ENCODE results near the gene VDAC1.
"Not testable (repeated sequence)": the region's sequence is repeated elsewhere in the genome, so short reads cannot be mapped to it uniquely, and the experiment has no call there.

Gene VDAC1

GRCh38 chr5:133969654-133970324, 35.0 kb downstream of the VDAC1 start:
- in situ Hi-C loops (cut with MboI; ENCODE audit: low sequenced_read_pairs): no loop called here

DNA sequence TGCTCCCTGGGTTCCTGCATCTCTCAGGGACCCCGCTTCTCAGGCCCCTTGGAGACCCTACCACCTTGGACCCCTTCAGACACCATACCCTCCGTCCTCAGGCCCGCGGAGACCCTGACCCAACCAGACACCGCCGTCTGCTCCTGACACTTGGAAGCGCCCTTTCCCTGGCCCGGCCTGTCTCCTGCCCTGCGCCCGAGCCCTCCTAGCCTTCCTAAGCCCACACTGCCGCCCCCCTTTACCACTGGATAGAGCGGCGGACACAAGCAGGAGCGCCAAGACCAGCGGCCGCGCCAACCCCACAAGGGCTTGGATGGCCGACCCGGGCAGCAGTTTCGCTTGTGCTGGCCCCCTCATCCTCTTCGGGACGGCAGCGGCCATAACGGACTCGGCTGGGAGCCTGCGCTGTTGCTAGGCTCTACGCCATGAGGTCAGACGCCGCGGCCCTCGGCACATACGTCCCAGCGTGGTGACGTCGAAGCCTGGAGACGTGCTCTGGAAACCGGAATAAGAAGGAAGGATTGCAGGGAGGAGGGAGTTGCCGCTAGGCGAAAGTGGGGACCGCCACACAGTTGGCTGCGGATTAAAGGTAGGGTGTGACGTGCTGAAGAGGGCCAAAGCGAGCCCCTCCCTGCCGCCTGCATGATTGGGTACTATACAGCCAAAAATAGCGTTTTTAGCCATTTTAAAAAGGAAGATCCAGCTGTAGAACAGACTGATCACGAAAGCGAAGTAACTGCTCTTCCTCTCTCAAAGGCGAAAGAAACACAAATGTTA, 36.4 kb downstream of the VDAC1 start, which contains the start of gene C5orf15:
Gene C5orf15 (minus strand): TSS at position 422 of the 777 bp plus-strand sequence. CDS start 41 bp downstream, at position 381.
- in situ Hi-C loops (cut with MboI; ENCODE audit: low sequenced_read_pairs): no loop called here

GRCh38 chr5:133967698-133968203, 37.0 kb downstream of the VDAC1 start:
- in situ Hi-C loops (cut with MboI; ENCODE audit: low sequenced_read_pairs): no loop called here

GRCh38 chr5:133967124-133967523, 37.7 kb downstream of the VDAC1 start:
- in situ Hi-C loops (cut with MboI; ENCODE audit: low sequenced_read_pairs): no loop called here

DNA sequence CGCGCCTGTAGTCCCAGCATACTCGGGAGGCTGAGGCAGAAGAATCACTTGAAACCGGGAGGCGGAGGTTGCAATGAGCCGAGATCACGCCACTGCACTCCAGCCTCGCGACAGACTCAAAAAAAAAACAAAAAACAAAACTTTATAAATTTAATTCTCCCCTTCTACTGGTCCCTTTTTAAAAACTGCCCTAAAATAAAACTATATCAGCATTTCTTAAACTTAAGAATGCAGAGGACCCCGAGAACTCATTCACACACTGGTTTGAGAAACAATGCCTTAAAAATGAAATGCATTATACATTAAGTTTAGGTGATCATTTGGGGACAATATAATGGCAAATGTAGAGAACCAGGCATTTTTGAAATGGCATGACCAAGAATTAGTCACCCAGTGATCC, 38.7 kb downstream of the VDAC1 start:
- in situ Hi-C loops (cut with MboI; ENCODE audit: low sequenced_read_pairs): no loop called here

- in situ Hi-C loops (cut with MboI; ENCODE audit: low sequenced_read_pairs): no loop called here
These were observed 41.2 kb downstream of the VDAC1 start for GRCh38 chr5:133963493-133964128.

GRCh38 chr5:133962801-133963476, 41.8 kb downstream of the VDAC1 start:
- in situ Hi-C loops (cut with MboI; ENCODE audit: low sequenced_read_pairs): no loop called here

DNA sequence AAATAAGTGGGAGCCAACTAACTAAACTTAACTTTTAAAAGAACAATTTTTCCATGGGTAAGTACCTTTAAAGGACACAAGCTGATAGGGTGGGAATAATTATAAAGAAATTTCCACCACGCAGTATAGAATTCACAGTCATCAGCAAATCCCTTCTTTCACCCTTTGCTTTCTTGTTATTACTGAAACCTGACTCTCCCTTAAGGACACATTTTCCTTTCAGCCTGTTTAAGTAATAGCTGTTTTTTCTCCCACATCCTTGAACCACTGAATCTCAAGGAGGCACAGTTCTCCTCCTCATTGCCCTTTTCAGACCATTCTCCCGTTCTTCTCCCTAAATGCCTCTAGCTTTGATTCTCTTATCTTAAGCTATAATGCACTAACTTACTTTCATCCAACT, 42.6 kb downstream of the VDAC1 start:
- in situ Hi-C loops (cut with MboI; ENCODE audit: low sequenced_read_pairs): no loop called here

- in situ Hi-C loops (cut with MboI; ENCODE audit: low sequenced_read_pairs): no loop called here
These were observed 45.1 kb downstream of the VDAC1 start for GRCh38 chr5:133959643-133960042.

DNA sequence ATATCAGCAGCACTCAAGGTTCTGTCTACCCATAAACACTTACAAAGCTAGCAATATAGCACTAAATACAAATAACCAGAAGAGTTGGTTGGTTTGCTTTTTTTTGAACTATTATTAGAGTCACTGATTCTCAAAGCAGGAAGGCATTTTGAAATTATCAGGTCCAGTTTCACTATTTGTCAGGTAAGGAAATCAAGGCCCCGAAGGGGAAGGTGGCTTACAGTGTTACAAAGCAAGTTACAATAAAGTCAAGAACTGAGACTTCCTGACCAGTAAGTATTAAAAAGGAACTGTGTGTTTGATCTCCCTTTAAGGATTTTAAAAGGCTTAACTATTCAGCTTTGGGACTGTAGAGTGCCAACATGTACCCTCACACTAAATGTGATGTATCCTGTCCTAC, 47.2 kb downstream of the VDAC1 start:
- in situ Hi-C loops (cut with MboI; ENCODE audit: low sequenced_read_pairs): no loop called here

DNA sequence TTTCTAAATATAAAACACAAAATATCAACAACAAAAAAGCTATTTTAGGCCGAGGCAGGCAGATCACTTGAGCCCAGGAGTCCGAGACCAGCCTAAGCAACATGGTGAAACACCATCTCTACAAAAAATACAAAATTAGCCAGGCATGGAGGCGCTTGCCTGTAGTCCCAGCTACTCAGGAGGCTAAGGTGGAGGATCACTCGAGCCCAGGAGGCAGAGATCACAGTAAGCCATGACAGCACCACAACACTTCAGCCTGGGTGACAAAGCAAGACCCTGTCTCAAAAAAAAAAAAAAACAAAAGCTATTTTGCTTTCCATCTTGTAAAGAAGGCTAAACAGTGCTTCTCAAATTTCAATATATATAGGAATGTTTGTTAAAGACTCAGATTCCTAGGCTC, 47.7 kb downstream of the VDAC1 start:
- in situ Hi-C loops (cut with MboI; ENCODE audit: low sequenced_read_pairs): no loop called here

DNA sequence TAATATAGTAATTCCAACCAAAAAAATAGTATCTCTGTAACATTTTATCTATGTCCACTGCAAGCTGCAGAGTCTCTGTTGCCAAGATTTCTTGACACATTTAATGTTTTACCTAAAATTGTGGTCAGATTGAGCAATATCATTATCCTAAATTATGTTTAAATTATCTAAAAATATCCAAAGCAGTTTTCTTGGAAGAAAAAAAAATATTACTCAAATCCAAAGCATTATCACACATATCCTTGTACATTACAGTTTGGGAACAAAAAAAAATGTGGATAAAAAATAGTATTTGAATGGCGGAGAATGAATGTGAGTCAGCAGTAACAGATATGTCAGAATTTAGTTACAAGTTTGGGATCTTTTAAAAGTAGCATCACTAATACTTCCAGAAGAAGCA, 48.6 kb downstream of the VDAC1 start:
- in situ Hi-C loops (cut with MboI; ENCODE audit: low sequenced_read_pairs): not testable (repeated sequence)

DNA sequence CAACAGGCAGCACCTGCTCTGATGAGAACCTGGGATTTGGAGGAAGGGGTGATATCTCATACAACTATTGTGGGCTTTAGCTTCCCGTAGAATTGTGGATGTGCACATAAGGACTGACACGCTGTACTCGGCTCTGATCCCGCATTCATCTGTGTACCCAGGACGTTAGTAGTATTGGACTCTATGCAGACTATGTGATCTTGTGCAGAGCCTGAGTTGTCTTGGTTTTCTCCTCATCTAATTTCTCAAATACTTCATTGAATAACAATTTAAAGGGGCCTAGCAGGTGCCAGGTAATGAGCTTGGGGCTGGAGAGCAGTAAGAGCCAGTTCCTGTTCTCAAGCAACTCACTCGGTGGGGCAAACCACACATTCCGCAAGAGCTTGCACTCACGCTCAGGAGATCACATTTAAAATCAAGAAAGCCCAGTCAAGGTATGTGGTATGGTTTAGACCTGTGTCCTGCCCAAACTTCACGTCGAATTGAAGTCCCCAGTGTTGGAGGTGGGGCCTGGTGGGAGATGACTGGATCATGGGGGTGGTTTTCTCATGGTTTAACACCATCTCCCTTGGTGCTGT, 51.1 kb downstream of the VDAC1 start:
- in situ Hi-C loops (cut with MboI; ENCODE audit: low sequenced_read_pairs): no loop called here

DNA sequence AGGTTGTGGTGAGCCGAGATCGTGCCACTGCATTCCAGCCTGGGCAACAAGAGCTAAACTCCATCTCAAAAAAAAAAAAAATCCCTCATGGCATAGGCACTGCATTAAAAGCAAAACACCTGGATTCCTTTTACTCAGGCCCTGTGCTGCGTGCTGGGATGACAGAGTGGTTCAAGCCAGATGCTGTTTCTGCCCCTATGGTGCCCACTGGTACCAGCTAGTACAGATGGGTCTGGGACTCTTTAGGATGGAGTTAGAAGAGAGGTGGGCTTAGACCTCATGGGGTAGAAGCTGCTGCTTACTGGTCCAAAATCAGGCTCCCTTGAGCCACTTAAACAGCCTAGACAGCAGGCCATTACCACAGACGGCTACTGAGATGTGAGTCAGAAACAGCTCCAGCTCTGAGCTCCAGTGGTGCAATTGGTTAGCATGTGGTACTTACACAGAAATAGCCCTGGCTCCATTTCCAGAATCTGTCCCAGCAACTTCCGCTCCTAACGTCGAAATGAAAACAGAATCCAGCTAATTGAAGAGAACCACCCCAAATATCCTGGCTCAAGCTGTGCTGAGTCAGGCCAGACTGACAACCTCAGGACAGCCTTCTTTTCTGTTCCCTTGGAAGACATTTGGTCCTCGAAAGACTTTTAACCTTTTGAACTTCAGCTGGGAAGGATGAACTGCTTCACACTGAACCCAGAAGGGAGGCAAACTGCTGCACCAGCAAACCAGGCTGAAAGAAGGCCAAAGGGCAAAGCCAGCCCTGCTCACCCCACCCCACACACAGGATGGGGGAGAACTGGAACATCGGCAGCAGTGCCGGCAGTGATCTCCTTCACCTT, 51.8 kb downstream of the VDAC1 start:
- in situ Hi-C loops (cut with MboI; ENCODE audit: low sequenced_read_pairs): no loop called here

DNA sequence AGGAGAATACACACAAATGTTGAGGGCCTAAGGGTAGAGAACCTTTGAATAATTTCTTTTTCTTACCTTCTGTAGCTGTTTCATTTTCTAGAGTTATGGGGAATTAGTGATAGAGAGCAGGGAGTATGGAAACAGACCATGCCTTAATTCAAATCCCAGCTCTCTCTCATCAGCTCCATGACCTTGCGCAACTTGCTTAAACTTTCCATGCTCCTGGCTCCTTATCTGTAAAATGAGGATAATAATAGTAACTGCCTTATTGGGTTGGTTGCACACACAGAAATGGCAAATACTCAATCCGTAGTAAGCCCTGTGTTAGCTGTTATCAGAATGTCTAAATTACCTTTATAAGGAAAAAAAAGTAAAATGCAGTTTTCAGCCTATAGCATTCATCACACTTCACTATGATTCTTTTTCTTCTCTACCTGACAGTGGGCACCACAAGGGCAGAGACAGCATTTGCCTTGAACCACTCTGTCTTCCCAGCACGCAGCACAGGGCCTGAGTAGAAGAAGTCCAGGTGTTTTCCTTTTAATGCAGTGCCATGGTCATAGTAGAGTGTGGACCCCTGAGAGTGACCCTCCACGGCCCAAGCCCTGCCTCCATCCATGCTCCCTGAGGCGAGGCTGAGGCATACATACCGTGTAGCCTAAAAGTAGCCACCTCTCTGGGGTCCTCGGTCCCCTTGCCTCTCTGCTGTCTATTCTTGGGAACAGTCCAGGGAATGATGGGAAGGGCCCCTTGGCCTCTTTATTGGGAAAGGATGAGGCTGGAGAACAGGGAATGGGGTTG, 53.8 kb downstream of the VDAC1 start:
- in situ Hi-C loops (cut with MboI; ENCODE audit: low sequenced_read_pairs): no loop called here

DNA sequence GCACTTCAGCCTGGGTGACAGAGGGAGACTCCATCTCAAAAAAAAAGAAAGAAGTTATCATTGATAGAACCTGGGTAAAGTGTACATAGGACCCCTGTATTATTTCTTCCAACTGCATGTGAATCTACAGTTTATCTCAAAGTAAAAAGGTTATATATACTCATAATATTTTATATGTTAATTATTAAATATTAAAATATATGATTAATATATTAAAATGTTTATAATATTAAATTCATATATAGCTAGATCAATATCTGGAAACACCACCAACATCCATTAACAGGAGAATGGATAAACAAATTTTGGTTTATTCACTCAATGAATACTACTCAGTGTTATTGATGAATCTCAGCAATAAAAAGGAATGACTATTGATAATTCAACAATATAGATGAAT, 56.1 kb downstream of the VDAC1 start:
- in situ Hi-C loops (cut with MboI; ENCODE audit: low sequenced_read_pairs): no loop called here

- in situ Hi-C loops (cut with MboI; ENCODE audit: low sequenced_read_pairs): no loop called here
These were observed 57.3 kb downstream of the VDAC1 start for GRCh38 chr5:133947431-133947841.

GRCh38 chr5:133945568-133945967, 59.2 kb downstream of the VDAC1 start:
- in situ Hi-C loops (cut with MboI; ENCODE audit: low sequenced_read_pairs): no loop called here

Data from HL-60/S4 treated with phorbol 12-myristate 13-acetate at 8.2 ng/mL for 4 days and 3 days (cell line).